Activated naive CD4-positive, alpha-beta T cell treated with anti-CD3 and anti-CD28 coated beads, Interleukin-2, amount 50 U/mL, for 24 hours (primary cell): ENCODE measurements around the gene BRMS1.
A peak's percentile ranks its signal among the peaks of the same experiment; 100 is the strongest.

Source experiments
- H3K27ac Mint-ChIP-seq: one replicate; pipeline ENCODE4 v1.8.0; 2021; ENCODE audit warnings: mild to moderate bottlenecking, mixed read lengths
- H3K27me3 Mint-ChIP-seq: one replicate; pipeline ENCODE4 v1.8.0; 2021; ENCODE audit warnings: mixed read lengths
- H3K36me3 Mint-ChIP-seq: one replicate; pipeline ENCODE4 v1.8.0; 2021; ENCODE audit warnings: mixed read lengths
- H3K4me1 Mint-ChIP-seq: one replicate; pipeline ENCODE4 v1.8.0; 2021; ENCODE audit warnings: mixed read lengths
- H3K4me3 Mint-ChIP-seq: one replicate; pipeline ENCODE4 v1.8.0; 2021; ENCODE audit warnings: mild to moderate bottlenecking, mixed read lengths
- H3K9me3 Mint-ChIP-seq: one replicate; pipeline ENCODE4 v1.8.0; 2021; ENCODE audit warnings: mixed read lengths

Gene BRMS1

GRCh38 chr11:66345316-66345649 lies 379 bp upstream of the BRMS1 start:
- Mint-ChIP-seq H3K36me3 (peaks cover 4% of the 10 kb centered on the region), H3K27me3 (no peaks in the 10 kb centered on the region), H3K27ac (peak overlapping the region; percentile 93), H3K4me1 (peaks cover 41% of the 10 kb centered on the region), H3K4me3 (peak overlapping the region; percentile 97), H3K9me3 (no peaks in the 10 kb centered on the region)

- H3K4me1 Mint-ChIP-seq, result peaks cover 35% of the 10 kb centered on the region
Measured at GRCh38 chr11:66343176-66343575, 1.7 kb downstream of the BRMS1 start.

GRCh38 chr11:66341502-66342126 lies 3.3 kb downstream of the BRMS1 start:
- no peaks in the 10 kb centered on the region for H3K27me3 Mint-ChIP-seq
- peaks cover 4% of the 10 kb centered on the region for H3K36me3 Mint-ChIP-seq
- peaks cover 39% of the 10 kb centered on the region for H3K4me1 Mint-ChIP-seq
- no peak overlapping the region for H3K27ac Mint-ChIP-seq
- H3K4me3 Mint-ChIP-seq, result no peak overlapping the region
- H3K9me3 Mint-ChIP-seq, result no peaks in the 10 kb centered on the region

More at GRCh38 chr11:66343176-66343575, 1.7 kb downstream of the BRMS1 start:
- no peaks in the 10 kb centered on the region for H3K27me3 Mint-ChIP-seq
- no peaks in the 10 kb centered on the region for H3K9me3 Mint-ChIP-seq
- H3K4me3 Mint-ChIP-seq, result peak overlapping the region; percentile 97
- H3K36me3 Mint-ChIP-seq, result peaks cover 4% of the 10 kb centered on the region
- H3K27ac Mint-ChIP-seq, result peak overlapping the region; percentile 20

- Mint-ChIP-seq H3K4me1 (peaks cover 40% of the 10 kb centered on the region), H3K36me3 (peaks cover 4% of the 10 kb centered on the region), H3K4me3 (no peak overlapping the region)
Measured at GRCh38 chr11:66340596-66341501, 4.1 kb downstream of the BRMS1 start.

GRCh38 chr11:66339686-66340483 lies 5.0 kb downstream of the BRMS1 start:
- Mint-ChIP-seq H3K36me3 (peaks cover 4% of the 10 kb centered on the region), H3K27ac (no peak overlapping the region), H3K9me3 (no peaks in the 10 kb centered on the region), H3K4me3 (no peak overlapping the region), H3K27me3 (no peaks in the 10 kb centered on the region), H3K4me1 (peaks cover 37% of the 10 kb centered on the region)

More at GRCh38 chr11:66340596-66341501, 4.1 kb downstream of the BRMS1 start:
- no peaks in the 10 kb centered on the region for H3K9me3 Mint-ChIP-seq
- no peaks in the 10 kb centered on the region for H3K27me3 Mint-ChIP-seq
- H3K27ac Mint-ChIP-seq, result no peak overlapping the region

GRCh38 chr11:66339162-66339675 lies 5.7 kb downstream of the BRMS1 start:
- Mint-ChIP-seq H3K27ac (no peak overlapping the region), H3K4me3 (no peak overlapping the region), H3K9me3 (no peaks in the 10 kb centered on the region), H3K4me1 (peaks cover 34% of the 10 kb centered on the region), H3K27me3 (no peaks in the 10 kb centered on the region), H3K36me3 (peaks cover 4% of the 10 kb centered on the region)

- Mint-ChIP-seq H3K27me3 (no peaks in the 10 kb centered on the region), H3K27ac (no peak overlapping the region), H3K9me3 (no peaks in the 10 kb centered on the region), H3K36me3 (peaks cover 4% of the 10 kb centered on the region), H3K4me1 (peaks cover 32% of the 10 kb centered on the region), H3K4me3 (no peak overlapping the region)
Measured at GRCh38 chr11:66338276-66339161, 6.4 kb downstream of the BRMS1 start.

GRCh38 chr11:66337103-66337899 lies 7.6 kb downstream of the BRMS1 start:
- Mint-ChIP-seq H3K27ac (no peak overlapping the region), H3K27me3 (no peaks in the 10 kb centered on the region), H3K4me3 (peak overlapping the region; percentile 87), H3K36me3 (peaks cover 4% of the 10 kb centered on the region), H3K4me1 (peaks cover 22% of the 10 kb centered on the region), H3K9me3 (no peaks in the 10 kb centered on the region)

GRCh38 chr11:66336234-66337102 lies 8.4 kb downstream of the BRMS1 start, which contains the start of gene RIN1:
TSS of gene RIN1 (minus strand) at chr11:66336434. CDS start at chr11:66336402, 32 bp downstream.
- H3K27ac Mint-ChIP-seq, result peak within 1 kb of the TSS; percentile 70
- H3K9me3 Mint-ChIP-seq, result no peaks in the 10 kb centered on the region
- H3K4me1 Mint-ChIP-seq, result peaks cover 22% of the 10 kb centered on the region
- H3K4me3 Mint-ChIP-seq, result peak within 1 kb of the TSS; percentile 87
- H3K27me3 Mint-ChIP-seq, result no peaks in the 10 kb centered on the region
- peaks cover 2% of the 10 kb centered on the region for H3K36me3 Mint-ChIP-seq

GRCh38 chr11:66335531-66336233 lies 9.2 kb downstream of the BRMS1 start:
- Mint-ChIP-seq H3K4me3 (peak overlapping the region; percentile 87), H3K27me3 (no peaks in the 10 kb centered on the region), H3K36me3 (no peaks in the 10 kb centered on the region), H3K9me3 (no peaks in the 10 kb centered on the region), H3K27ac (no peak overlapping the region), H3K4me1 (peaks cover 22% of the 10 kb centered on the region)

- H3K27me3 Mint-ChIP-seq, result no peaks in the 10 kb centered on the region
- peaks cover 22% of the 10 kb centered on the region for H3K4me1 Mint-ChIP-seq
- no peaks in the 10 kb centered on the region for H3K9me3 Mint-ChIP-seq
- H3K27ac Mint-ChIP-seq, result no peak overlapping the region
- H3K36me3 Mint-ChIP-seq, result no peaks in the 10 kb centered on the region
- peak overlapping the region; percentile 62 for H3K4me3 Mint-ChIP-seq
Measured at GRCh38 chr11:66334605-66335442, 10.1 kb downstream of the BRMS1 start.
